AG09309 (cell line): ENCODE data around the gene TRRAP.

Experiments used
- DNase-seq: peaks from one replicate; pipeline ENCODE4 v3.0.0-alpha.2; 2010; ENCODE audit warnings: low read depth
- H3K4me3 ChIP-seq: 2 replicates; pipeline ENCODE4 v1.5.1; 2011; ENCODE audit warnings: mild to moderate bottlenecking, low read depth, low read length, moderate library complexity; ENCODE audit not compliant: control insufficient read depth
- TF ChIP-seq, protein P1 (sequence below): IDR thresholded peaks from 2 replicates; pipeline ENCODE4 v1.5.1; 2011; ENCODE audit warnings: mild to moderate bottlenecking, low read depth, low read length, inconsistent platforms; ENCODE audit not compliant: insufficient read depth, control insufficient read depth; ENCODE audit errors: missing control alignments

The TRRAP gene

GRCh38 chr7:98998821-98999725 lies 120.7 kb downstream of the TRRAP start:
- no peak for DNase-seq
- TF ChIP-seq, protein P1, sequence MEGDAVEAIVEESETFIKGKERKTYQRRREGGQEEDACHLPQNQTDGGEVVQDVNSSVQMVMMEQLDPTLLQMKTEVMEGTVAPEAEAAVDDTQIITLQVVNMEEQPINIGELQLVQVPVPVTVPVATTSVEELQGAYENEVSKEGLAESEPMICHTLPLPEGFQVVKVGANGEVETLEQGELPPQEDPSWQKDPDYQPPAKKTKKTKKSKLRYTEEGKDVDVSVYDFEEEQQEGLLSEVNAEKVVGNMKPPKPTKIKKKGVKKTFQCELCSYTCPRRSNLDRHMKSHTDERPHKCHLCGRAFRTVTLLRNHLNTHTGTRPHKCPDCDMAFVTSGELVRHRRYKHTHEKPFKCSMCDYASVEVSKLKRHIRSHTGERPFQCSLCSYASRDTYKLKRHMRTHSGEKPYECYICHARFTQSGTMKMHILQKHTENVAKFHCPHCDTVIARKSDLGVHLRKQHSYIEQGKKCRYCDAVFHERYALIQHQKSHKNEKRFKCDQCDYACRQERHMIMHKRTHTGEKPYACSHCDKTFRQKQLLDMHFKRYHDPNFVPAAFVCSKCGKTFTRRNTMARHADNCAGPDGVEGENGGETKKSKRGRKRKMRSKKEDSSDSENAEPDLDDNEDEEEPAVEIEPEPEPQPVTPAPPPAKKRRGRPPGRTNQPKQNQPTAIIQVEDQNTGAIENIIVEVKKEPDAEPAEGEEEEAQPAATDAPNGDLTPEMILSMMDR = no peak

GRCh38 chr7:99000196-99000903 lies 122.0 kb downstream of the TRRAP start:
- TF ChIP-seq, protein P1 = no peak
- DNase-seq = no peak
- H3K4me3 ChIP-seq = no peak overlapping the region

More at GRCh38 chr7:98998821-98999725, 120.7 kb downstream of the TRRAP start:
- H3K4me3 ChIP-seq = no peak overlapping the region

DNA sequence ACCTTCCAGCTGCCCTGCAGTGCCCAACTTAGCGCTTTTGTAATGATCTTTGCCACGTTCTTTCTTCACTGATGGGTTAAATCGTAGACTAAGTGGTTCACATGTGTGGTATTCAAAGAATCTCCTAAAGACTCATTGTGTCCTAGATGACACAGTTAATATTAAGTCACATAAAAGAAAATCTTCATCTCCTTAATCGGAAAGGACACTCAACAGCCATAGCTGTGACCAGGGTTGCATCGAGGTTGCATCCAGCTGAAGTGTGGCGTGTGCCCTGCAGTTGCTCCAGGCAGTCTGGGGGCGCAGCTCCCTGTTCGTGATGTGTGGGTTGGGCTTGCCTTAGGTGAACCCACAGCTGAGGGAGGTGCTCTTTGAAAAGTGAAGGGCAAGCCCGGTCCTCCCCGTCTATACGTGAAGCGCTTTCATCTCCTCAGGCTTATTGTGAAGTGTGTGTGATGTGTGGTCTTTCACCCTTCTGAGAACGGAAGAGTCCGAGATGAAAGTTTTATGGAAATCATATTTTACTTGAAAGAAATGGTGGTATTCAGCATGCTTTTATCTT lies 122.7 kb downstream of the TRRAP start:
- TF ChIP-seq, protein P1 = no peak
- DNase-seq = no peak

GRCh38 chr7:99001482-99002147 lies 123.3 kb downstream of the TRRAP start:
- TF ChIP-seq, protein P1 = no peak
- no peak for DNase-seq
- H3K4me3 ChIP-seq = no peak overlapping the region

More for the DNA sequence above, 122.7 kb downstream of the TRRAP start:
- H3K4me3 ChIP-seq = no peak overlapping the region

- DNase-seq = no peak
- no peak overlapping the region for H3K4me3 ChIP-seq
- TF ChIP-seq, protein P1 = no peak
Measured at GRCh38 chr7:99002148-99002826, 124.0 kb downstream of the TRRAP start.

GRCh38 chr7:99002827-99003212 lies 124.5 kb downstream of the TRRAP start:
- no peak for DNase-seq
- no peak overlapping the region for H3K4me3 ChIP-seq
- TF ChIP-seq, protein P1 = no peak
